ENCODE results near the gene SPATS2.

DNA sequence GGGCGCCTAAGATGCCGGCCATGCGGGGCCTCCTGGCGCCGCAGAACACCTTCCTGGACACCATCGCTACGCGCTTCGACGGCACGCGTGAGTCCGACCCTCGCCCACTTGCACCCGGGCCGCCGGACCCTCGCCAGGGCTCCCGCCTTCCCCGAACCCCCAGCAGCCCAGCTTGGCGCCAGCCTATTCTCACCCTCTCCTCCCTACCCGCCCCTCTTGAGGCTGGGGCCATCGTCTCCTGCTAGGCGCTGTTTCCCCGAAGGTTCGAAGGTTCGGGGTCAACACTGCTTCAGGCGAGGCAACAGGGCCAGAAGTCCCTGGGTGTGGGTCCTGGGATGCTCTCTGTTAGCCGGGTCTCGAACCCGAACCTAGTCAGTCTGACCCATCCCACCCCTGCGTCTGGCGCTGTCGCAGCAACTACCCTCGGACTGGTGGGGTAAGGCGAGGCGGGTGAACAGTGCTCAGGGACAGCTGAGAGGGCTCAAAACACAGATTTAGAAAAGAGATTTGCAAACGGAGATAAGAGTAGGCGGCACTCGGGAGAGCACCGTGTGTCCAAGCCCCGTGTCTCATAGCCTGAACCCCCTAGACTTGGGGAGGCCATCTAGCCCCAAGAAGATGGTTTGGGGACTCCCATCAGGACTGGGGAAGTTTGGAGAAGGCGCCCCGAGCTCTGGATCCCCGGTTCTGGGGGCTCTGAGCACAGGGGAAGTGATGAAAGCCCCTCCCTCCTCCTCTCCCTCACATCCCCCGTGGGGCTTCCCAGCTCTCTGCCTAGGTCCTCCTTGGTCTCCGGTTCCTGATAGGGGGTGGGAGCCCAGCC lies 172.4 kb downstream of the SPATS2 start:
- TF ChIP-seq, protein P1, sequence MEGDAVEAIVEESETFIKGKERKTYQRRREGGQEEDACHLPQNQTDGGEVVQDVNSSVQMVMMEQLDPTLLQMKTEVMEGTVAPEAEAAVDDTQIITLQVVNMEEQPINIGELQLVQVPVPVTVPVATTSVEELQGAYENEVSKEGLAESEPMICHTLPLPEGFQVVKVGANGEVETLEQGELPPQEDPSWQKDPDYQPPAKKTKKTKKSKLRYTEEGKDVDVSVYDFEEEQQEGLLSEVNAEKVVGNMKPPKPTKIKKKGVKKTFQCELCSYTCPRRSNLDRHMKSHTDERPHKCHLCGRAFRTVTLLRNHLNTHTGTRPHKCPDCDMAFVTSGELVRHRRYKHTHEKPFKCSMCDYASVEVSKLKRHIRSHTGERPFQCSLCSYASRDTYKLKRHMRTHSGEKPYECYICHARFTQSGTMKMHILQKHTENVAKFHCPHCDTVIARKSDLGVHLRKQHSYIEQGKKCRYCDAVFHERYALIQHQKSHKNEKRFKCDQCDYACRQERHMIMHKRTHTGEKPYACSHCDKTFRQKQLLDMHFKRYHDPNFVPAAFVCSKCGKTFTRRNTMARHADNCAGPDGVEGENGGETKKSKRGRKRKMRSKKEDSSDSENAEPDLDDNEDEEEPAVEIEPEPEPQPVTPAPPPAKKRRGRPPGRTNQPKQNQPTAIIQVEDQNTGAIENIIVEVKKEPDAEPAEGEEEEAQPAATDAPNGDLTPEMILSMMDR (IDR thresholded peaks at IDR 0.05; ENCODE audit: low read length), result no peak
- TF ChIP-seq EZH2 (IDR thresholded peaks at IDR 0.05; ENCODE audit: borderline replicate concordance, low read length), result no peak

All from OCI-LY1 (cell line).